Measurements from ENCODE around the gene LHFPL2. TPM values are rescaled to one million over a fixed set of nuclear protein-coding genes. Genes with fewer than 3 reads are reported as not detected.

Gene LHFPL2
- total and polyA plus RNA-seq, 9 of the 15 experiments (the other 6 are each of a cell fraction or from before 2014, with no cell fraction given), result 1.0 to 6.6 (median 4.6) TPM

GRCh38 chr5:78536661-78537196 is 111.8 kb downstream of the LHFPL2 start (continued):
- TF ChIP-seq ZNF318 (IDR thresholded peaks at IDR 0.05; ENCODE audit: borderline replicate concordance in 1 of 2, low read depth in 1 of 2) (no peak), TCF3 (CRISPR knock-in tag; IDR thresholded peaks at IDR 0.05) (no peak), DPF2 (IDR thresholded peaks at IDR 0.05) (no peak)
- TF ChIP-seq, protein P1, sequence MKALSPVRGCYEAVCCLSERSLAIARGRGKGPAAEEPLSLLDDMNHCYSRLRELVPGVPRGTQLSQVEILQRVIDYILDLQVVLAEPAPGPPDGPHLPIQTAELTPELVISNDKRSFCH (CRISPR knock-in tag; IDR thresholded peaks at IDR 0.05), result no peak
- TF ChIP-seq, protein P1 (tag; IDR thresholded peaks at IDR 0.05), result no peak

Measured in K562 (cell line).